Measurements from ENCODE around the gene TNFRSF1A. TPM values are rescaled to one million over a fixed set of nuclear protein-coding genes. Genes with fewer than 3 reads are reported as not detected.

Gene TNFRSF1A
- total RNA-seq, 1 donor from 2014 or later, result 79.1 TPM

DNA sequence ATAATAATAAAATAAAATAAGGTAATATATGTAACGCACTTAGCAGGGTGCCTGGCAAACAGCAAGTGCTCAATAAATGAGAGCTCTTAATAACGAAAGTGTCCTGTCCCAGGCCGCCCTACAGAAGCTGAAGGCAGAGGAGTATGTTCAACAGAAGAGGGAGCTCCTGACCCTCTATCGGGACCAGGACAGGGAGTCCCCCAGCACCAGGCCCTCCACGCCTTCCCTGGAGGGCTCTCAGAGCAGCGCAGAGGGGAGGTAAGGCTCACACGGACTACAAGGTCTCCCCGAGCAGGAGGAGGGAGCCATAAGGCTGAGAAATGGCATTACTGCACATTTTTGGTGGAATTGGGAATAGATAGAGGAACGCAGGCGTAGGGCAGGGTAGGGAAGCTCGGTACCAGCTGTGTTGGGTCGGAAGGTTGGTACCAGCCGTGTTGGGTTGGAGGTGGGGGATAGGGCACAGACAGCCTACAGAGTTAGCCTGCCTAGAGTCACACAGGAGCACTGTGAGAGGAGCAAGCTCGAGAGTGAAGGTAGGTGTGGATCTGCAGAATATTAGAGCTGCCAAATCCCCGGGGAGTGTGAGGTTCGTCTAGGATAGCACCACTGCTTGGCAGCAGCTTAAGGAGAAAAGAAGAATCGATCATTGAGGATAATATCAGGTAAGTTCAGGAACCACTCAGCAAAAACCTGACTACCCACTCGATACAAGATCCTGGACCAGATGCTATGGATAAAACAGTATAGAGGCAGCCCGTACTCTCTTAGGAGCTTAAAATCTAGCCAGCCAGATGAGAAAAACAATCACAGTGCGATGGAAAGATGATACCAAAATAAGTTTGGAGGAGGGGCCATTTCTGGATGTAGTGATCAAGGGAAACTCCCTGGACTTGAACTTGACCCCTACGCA is 15.3 kb downstream of the TNFRSF1A start:
- no peak for DNase-seq (ENCODE audit: extremely low spot score, unreplicated experiment)
- peak overlapping the region; percentile 76 for H3K27ac Mint-ChIP-seq
- H3K4me3 Mint-ChIP-seq, result peak overlapping the region; percentile 46

DNA sequence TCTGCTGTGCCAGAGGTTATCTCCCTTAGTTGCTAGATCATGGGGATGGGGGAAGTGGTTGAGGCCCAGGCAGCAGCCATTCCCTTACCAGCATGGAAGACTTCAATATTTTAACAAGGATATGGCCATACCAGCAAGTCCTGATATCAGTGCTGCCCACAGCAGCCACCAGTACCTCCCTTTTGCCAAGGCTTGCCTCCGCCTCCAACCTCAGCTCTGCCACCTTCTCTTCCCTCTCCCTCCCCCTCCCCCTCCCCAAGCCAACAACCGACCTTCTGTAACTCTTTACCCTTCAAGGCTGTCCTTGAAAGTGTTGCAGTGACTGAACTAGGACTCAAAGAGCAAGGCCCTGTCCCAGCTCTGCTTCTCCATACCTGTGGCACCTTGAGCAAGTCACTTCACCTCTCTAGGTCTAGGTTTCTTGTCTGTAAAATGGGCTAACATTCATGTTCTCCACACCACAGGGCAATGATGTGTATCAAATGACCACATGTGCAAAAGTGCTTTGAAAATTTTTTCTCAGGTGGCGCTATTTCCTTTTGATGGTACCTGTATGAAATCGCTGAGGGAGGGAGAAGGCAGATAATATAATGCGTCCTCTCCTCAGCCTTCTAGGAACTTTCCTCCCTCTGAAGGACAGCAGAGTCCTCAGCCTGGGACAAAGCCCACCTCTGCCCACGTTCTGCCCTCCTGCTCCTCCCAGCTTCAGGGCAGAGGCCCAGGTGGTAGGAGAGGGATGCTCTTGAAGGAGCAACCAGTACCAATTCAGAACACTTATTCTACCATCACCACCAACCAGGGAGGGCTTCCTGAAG is 16.7 kb downstream of the TNFRSF1A start:
- Mint-ChIP-seq H3K36me3 (peaks cover 29% of the 10 kb centered on the region), H3K27me3 (no peaks in the 10 kb centered on the region), H3K9me3 (no peaks in the 10 kb centered on the region), H3K4me3 (no peak overlapping the region), H3K4me1 (ENCODE audit: unreplicated experiment) (peaks cover 32% of the 10 kb centered on the region), H3K27ac (peak overlapping the region; percentile 73)
- no peak for DNase-seq (ENCODE audit: extremely low spot score, unreplicated experiment)
- TF ChIP-seq, protein P1, sequence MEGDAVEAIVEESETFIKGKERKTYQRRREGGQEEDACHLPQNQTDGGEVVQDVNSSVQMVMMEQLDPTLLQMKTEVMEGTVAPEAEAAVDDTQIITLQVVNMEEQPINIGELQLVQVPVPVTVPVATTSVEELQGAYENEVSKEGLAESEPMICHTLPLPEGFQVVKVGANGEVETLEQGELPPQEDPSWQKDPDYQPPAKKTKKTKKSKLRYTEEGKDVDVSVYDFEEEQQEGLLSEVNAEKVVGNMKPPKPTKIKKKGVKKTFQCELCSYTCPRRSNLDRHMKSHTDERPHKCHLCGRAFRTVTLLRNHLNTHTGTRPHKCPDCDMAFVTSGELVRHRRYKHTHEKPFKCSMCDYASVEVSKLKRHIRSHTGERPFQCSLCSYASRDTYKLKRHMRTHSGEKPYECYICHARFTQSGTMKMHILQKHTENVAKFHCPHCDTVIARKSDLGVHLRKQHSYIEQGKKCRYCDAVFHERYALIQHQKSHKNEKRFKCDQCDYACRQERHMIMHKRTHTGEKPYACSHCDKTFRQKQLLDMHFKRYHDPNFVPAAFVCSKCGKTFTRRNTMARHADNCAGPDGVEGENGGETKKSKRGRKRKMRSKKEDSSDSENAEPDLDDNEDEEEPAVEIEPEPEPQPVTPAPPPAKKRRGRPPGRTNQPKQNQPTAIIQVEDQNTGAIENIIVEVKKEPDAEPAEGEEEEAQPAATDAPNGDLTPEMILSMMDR (conservative IDR thresholded peaks at IDR 0.05), result no peak

More for the DNA sequence above, 15.3 kb downstream of the TNFRSF1A start:
- H3K4me1 Mint-ChIP-seq (ENCODE audit: unreplicated experiment), result peaks cover 32% of the 10 kb centered on the region
- H3K27me3 Mint-ChIP-seq, result no peaks in the 10 kb centered on the region
- no peaks in the 10 kb centered on the region for H3K9me3 Mint-ChIP-seq
- H3K36me3 Mint-ChIP-seq, result peaks cover 35% of the 10 kb centered on the region
- TF ChIP-seq, protein P1 (conservative IDR thresholded peaks at IDR 0.05), result peak; percentile 67

DNA sequence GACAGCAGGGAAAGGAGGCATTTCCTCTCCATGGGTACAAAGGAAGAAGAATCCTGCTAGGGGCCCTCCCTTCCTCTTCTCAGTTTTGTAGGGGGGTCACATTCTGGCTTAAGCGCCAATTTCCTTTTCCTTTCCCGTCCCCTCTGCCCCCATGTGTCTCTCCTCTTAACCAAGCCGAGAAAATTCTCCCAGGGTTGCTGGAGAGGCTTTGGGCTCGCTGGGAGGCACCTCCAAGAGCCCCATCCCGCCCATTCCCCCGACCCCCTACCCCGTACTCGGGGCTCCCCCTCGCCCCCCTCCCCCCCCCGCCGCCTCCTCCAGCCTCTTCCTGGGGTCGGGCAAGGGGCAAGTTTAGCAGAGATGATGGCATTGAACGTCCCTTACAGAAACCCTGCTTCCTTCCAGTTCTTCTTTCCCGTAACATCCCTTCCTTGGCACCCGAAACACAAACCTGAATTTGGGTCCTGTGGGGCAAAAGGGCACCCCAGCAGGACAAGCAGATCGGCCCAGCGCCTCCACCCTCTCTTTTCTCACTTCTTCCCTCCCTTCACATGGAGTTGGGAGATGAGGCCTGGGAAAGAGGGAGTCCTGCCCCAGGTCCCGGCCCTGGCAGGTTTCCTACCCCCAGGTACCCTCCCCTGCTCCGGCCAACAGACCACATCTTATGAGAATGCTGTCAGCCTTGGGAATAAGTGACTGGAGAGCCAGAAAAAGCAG is 17.7 kb downstream of the TNFRSF1A start:
- Mint-ChIP-seq H3K9me3 (no peaks in the 10 kb centered on the region), H3K4me3 (peak overlapping the region; percentile 68), H3K4me1 (ENCODE audit: unreplicated experiment) (peaks cover 37% of the 10 kb centered on the region), H3K27ac (peak overlapping the region; percentile 91), H3K27me3 (no peaks in the 10 kb centered on the region), H3K36me3 (peaks cover 35% of the 10 kb centered on the region)
- no peak for DNase-seq (ENCODE audit: extremely low spot score, unreplicated experiment)
- TF ChIP-seq, protein P1 (conservative IDR thresholded peaks at IDR 0.05), result no peak

DNA sequence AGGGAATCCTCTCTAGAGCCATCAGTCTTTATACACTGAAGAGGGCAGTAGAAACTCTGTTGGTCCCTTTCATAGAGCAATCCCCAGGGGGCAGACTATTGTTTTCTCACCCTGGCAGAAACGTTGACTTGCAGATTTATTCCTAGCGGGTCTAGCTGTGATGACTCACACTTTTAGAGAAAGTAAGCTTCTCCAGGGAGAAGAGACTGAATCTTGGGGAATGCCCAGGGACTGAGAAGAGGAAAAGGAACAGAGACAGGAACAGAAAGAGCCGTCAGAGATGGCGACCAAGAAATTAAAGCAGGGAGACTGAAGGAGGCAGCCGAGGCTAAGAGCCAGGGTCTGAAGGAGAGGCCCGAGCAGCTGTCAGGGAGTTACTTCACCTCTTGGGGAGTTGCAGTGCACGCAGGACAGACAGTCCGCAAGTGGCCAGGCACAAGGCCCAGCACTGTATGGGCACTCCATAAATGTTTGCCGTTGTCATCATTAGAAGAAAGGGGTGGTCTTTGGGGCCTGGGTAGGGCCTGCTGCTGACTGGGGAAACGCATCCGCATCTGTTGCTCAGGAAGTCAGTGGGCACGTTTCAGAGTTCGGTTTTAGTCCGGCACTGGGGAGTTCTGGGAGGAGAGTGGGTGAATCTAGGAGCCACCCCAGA is 18.4 kb downstream of the TNFRSF1A start:
- no peak for DNase-seq (ENCODE audit: extremely low spot score, unreplicated experiment)
- TF ChIP-seq, protein P1 (conservative IDR thresholded peaks at IDR 0.05), result peak; percentile 66
- H3K4me1 Mint-ChIP-seq (ENCODE audit: unreplicated experiment), result peaks cover 37% of the 10 kb centered on the region
- no peaks in the 10 kb centered on the region for H3K27me3 Mint-ChIP-seq
- H3K27ac Mint-ChIP-seq, result peak overlapping the region; percentile 91
- no peaks in the 10 kb centered on the region for H3K9me3 Mint-ChIP-seq
- peak overlapping the region; percentile 68 for H3K4me3 Mint-ChIP-seq
- peaks cover 35% of the 10 kb centered on the region for H3K36me3 Mint-ChIP-seq

DNA sequence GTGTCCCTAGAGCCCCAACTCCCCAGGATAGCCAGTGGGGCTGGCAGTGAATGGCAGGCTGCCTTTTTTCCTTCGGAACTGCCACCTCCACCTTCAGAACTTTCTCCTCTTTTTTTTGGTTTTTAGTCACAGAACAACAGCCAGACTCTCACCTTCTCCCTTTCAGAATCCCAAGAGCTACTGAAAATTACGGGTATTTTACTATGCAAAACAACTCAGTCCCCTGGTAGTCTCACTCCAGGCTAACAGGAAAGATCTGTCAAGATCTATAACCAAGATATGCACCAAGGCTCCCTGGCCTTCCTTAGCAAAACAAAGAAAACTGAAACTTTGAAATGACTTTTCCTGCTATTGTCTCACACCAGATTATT is 18.9 kb downstream of the TNFRSF1A start:
- peaks cover 35% of the 10 kb centered on the region for H3K36me3 Mint-ChIP-seq
- TF ChIP-seq, protein P1 (conservative IDR thresholded peaks at IDR 0.05), result no peak
- H3K9me3 Mint-ChIP-seq, result no peaks in the 10 kb centered on the region
- H3K27me3 Mint-ChIP-seq, result no peaks in the 10 kb centered on the region
- no peak for DNase-seq (ENCODE audit: extremely low spot score, unreplicated experiment)
- peak overlapping the region; percentile 91 for H3K27ac Mint-ChIP-seq
- peaks cover 37% of the 10 kb centered on the region for H3K4me1 Mint-ChIP-seq (ENCODE audit: unreplicated experiment)
- peak overlapping the region; percentile 68 for H3K4me3 Mint-ChIP-seq
